ENCODE data around the gene ZNF467. TPM values are rescaled to one million over a fixed set of nuclear protein-coding genes. Genes with fewer than 3 reads are reported as not detected.
A peak's percentile ranks its signal among the peaks of the same experiment; 100 is the strongest.

Gene ZNF467, protein sequence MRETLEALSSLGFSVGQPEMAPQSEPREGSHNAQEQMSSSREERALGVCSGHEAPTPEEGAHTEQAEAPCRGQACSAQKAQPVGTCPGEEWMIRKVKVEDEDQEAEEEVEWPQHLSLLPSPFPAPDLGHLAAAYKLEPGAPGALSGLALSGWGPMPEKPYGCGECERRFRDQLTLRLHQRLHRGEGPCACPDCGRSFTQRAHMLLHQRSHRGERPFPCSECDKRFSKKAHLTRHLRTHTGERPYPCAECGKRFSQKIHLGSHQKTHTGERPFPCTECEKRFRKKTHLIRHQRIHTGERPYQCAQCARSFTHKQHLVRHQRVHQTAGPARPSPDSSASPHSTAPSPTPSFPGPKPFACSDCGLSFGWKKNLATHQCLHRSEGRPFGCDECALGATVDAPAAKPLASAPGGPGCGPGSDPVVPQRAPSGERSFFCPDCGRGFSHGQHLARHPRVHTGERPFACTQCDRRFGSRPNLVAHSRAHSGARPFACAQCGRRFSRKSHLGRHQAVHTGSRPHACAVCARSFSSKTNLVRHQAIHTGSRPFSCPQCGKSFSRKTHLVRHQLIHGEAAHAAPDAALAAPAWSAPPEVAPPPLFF
- total RNA-seq (2014; rRNA removed; shearing (Covaris generic); ENCODE audit: low replicate concordance) = 0.71 TPM in 1 of 2 replicates, not detected in the other

DNA sequence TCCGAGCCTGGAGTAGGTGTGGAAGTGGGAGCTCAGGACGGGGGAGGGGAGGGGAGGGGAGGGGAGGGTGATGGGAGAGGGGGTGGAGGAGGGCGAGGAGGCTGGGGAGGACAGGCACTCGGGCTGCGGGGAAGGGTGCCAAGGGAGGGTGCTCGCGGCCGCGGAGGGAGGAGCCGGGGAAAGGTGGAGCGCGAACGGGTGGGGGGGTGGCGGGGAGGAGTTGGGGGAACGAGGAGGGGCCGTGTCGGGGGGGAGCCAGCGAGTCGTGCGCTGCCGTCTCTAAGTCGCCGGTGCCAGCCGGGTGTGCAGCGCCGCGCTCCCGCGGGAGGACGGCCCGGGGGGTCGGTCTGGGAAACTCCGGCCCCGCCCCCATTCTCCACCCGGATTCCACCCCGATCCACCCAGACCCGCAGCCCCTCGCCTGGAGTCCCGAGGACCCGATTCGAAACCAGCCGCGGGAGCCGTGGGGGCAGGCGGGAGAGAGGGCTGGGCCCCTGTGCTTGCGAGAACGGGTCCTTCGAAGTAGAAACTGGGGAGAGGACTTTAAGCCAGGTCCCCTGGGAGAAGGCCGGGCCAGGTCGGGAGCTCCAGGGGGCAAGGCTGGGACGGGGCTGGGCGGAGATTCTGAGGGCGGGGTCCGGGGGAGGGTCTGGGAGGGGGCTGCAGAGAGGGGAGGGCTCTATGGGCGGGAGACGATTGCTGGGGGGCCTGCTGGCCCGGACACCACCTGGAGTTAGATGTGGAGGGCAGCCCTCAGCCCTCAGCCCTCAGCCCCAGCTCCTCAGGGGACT is at the start of gene ZNF467:
Gene ZNF467 (minus strand): TSS at position 143 of the 791 bp plus-strand sequence. CDS start 2,556 bp downstream, outside the sequence.
- no peak for DNase-seq
- Histone ChIP-seq H3K79me2 (ENCODE audit: low read length) (no peaks in the 10 kb centered on the region), H4K20me1 (ENCODE audit: insufficient read depth, low read depth, low read length) (no peaks in the 10 kb centered on the region), H3K27ac (ENCODE audit: low read length) (no peak within 1 kb of the TSS), H3K9me2 (replicated peaks; ENCODE audit: insufficient read depth, low read length) (no peaks in the 10 kb centered on the region), H2AFZ (ENCODE audit: low read length) (no peak within 1 kb of the TSS), H3K4me3 (ENCODE audit: low read length) (peak within 1 kb of the TSS; percentile 61; the same call in 1 of the 2 replicates), H3K4me1 (ENCODE audit: low read length) (peaks cover 15% of the 10 kb centered on the region), H3K9me3 (ENCODE audit: low read length) (no peaks in the 10 kb centered on the region), H3K4me2 (ENCODE audit: low read depth, low read length, poor library complexity, severe bottlenecking) (peak within 1 kb of the TSS; percentile 80), H3K36me3 (ENCODE audit: insufficient read depth, low read length) (no peaks in the 10 kb centered on the region), H3K27me3 (ENCODE audit: low read length) (no peaks in the 10 kb centered on the region), H3K9ac (ENCODE audit: low read length) (peak within 1 kb of the TSS; percentile 63)

DNA sequence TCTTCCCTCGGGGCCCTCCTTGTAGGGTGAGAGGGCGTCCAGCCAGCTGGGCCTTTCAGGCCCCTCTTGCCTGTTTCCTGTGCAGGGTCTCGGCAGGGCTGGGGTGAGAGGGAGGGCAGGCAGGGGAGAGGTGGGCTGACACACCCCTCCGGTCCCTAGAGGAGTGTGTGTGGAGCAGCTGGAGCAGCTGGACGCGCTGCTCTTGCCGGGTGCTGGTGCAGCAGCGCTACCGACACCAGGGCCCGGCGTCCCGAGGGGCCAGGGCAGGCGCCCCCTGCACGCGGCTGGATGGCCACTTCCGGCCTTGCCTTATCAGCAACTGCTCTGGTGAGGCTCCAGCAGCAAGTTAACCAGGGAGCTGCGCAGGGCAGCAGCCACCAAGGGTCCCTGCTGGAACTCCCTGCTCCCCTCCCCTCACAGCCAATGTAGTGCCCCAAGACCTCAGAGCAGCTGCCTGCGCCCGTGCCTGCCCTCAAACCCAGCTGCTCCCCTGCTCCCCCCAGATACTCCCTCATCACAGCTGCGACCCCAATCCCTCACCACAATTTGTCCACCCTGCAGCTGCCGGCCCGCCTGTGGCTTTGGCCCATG is 49.1 kb upstream of the ZNF467 start:
- Histone ChIP-seq H3K4me3 (ENCODE audit: low read length) (no peak overlapping the region), H4K20me1 (ENCODE audit: insufficient read depth, low read depth, low read length) (0 out of 2 replicates have a peak, but pooled peaks cover 4% of the 10 kb centered on the region), H3K27me3 (ENCODE audit: low read length) (no peaks in the 10 kb centered on the region), H3K9me3 (ENCODE audit: low read length) (no peaks in the 10 kb centered on the region), H3K4me1 (ENCODE audit: low read length) (no peaks in the 10 kb centered on the region), H3K9ac (ENCODE audit: low read length) (no peak overlapping the region), H3K36me3 (ENCODE audit: insufficient read depth, low read length) (no peaks in the 10 kb centered on the region), H3K27ac (ENCODE audit: low read length) (no peak overlapping the region), H2AFZ (ENCODE audit: low read length) (no peak overlapping the region), H3K79me2 (ENCODE audit: low read length) (no peaks in the 10 kb centered on the region), H3K9me2 (replicated peaks; ENCODE audit: insufficient read depth, low read length) (no peaks in the 10 kb centered on the region), H3K4me2 (ENCODE audit: low read depth, low read length, poor library complexity, severe bottlenecking) (no peak overlapping the region)
- DNase-seq = no peak

DNA sequence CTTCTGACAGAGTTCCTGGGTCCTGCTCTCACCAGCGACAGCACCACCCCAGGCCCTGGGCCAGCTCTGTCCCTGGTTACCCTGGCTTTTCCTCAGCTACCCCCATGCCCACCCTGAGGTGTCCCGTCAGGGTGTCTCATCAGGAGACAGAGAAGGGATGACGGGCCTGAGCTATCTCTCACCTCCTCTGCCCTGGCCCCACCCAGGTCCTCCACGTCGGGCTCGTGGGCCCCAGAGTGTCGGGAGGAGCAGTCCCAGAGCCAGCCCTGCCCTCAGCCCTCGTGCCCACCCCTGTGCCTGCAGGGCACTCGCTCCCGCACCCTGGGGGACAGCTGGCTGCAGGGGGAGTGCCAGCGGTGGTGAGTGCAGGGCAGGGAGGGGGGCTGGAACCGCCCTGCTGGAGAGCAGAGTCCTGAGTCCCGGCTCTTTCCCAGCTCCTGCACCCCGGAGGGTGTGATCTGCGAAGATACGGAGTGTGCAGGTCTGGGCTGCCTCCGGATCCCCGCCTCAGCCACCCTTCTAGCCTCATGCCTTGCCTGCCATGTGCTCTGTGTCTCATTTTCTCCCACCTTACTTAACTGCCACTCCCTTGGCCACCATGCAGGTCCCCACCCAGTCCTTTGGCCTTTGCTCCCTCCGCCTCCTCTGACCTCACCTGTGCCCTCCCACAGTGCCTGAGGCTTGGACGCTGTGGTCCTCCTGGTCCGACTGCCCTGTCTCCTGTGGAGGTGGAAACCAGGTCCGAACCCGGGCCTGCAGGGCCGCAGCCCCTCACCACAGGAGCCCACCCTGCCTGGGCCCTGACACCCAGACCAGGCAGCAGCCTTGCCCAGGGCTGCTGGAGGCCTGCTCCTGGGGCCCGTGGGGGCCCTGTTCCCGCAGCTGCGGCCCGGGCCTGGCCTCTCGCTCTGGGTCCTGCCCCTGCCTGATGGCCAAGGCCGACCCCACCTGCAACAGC is 48.1 kb upstream of the ZNF467 start:
- no peak overlapping the region for H3K9ac ChIP-seq (ENCODE audit: low read length)
- no peak overlapping the region for H3K4me2 ChIP-seq (ENCODE audit: low read depth, low read length, poor library complexity, severe bottlenecking)
- H3K27ac ChIP-seq (ENCODE audit: low read length) = no peak overlapping the region
- H4K20me1 ChIP-seq (ENCODE audit: insufficient read depth, low read depth, low read length) = 0 out of 2 replicates have a peak, but pooled peaks cover 4% of the 10 kb centered on the region
- no peaks in the 10 kb centered on the region for H3K79me2 ChIP-seq (ENCODE audit: low read length)
- DNase-seq = no peak
- no peaks in the 10 kb centered on the region for H3K9me2 ChIP-seq (replicated peaks; ENCODE audit: insufficient read depth, low read length)
- H3K9me3 ChIP-seq (ENCODE audit: low read length) = no peaks in the 10 kb centered on the region
- H3K4me1 ChIP-seq (ENCODE audit: low read length) = no peaks in the 10 kb centered on the region
- H3K27me3 ChIP-seq (ENCODE audit: low read length) = no peaks in the 10 kb centered on the region
- no peak overlapping the region for H3K4me3 ChIP-seq (ENCODE audit: low read length)
- H3K36me3 ChIP-seq (ENCODE audit: insufficient read depth, low read length) = no peaks in the 10 kb centered on the region
- H2AFZ ChIP-seq (ENCODE audit: low read length) = no peak overlapping the region

DNA sequence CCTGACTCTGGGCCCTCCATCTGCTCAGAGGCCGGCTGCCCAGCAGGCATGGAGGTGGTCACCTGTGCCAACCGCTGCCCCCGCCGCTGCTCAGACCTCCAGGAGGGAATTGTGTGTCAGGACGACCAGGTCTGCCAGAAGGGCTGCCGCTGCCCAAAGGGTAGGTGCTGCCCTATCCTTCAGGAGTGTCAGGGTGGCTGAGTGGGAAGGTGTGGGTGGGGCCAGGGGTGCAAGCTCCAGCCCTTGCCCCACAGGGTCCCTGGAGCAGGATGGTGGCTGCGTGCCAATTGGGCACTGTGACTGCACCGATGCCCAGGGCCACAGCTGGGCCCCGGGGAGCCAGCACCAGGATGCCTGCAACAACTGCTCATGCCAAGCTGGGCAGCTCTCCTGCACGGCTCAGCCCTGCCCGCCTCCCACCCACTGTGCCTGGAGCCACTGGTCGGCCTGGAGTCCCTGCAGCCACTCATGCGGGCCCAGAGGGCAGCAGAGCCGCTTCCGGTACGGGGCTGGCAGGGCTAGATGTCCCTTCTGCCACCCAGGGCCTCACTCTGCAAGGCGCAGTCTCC is 47.3 kb upstream of the ZNF467 start:
- Histone ChIP-seq H3K4me1 (ENCODE audit: low read length) (no peaks in the 10 kb centered on the region), H3K9ac (ENCODE audit: low read length) (no peak overlapping the region), H3K27me3 (ENCODE audit: low read length) (no peaks in the 10 kb centered on the region), H3K4me2 (ENCODE audit: low read depth, low read length, poor library complexity, severe bottlenecking) (no peak overlapping the region), H3K9me3 (ENCODE audit: low read length) (no peaks in the 10 kb centered on the region), H3K27ac (ENCODE audit: low read length) (no peak overlapping the region), H2AFZ (ENCODE audit: low read length) (no peak overlapping the region), H4K20me1 (ENCODE audit: insufficient read depth, low read depth, low read length) (0 out of 2 replicates have a peak, but pooled peaks cover 4% of the 10 kb centered on the region), H3K36me3 (ENCODE audit: insufficient read depth, low read length) (no peaks in the 10 kb centered on the region), H3K9me2 (replicated peaks; ENCODE audit: insufficient read depth, low read length) (no peaks in the 10 kb centered on the region), H3K4me3 (ENCODE audit: low read length) (no peak overlapping the region), H3K79me2 (ENCODE audit: low read length) (no peaks in the 10 kb centered on the region)
- DNase-seq = no peak

DNA sequence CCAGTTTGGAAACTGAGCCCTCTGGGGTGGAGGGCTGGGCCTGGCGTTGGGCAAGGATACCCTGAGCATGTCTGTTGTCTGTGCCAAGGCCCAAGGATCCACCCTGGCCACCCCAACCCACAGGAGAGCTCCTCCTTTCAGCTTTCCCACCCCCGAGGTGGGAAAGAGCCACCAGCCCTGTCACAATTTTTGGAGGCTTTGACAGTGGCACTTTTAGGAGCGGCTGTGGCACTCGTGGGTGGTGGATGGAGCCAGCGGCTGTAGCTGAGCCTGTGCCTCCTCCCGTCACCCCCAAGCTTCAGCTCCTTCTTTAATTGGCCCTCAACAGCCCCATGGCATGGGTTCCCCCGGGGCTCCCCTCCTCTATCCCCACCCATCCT is 46.6 kb upstream of the ZNF467 start:
- no peaks in the 10 kb centered on the region for H3K27me3 ChIP-seq (ENCODE audit: low read length)
- H3K27ac ChIP-seq (ENCODE audit: low read length) = no peak overlapping the region
- H3K9me2 ChIP-seq (replicated peaks; ENCODE audit: insufficient read depth, low read length) = no peaks in the 10 kb centered on the region
- no peak for DNase-seq
- H3K9me3 ChIP-seq (ENCODE audit: low read length) = no peaks in the 10 kb centered on the region
- H3K79me2 ChIP-seq (ENCODE audit: low read length) = no peaks in the 10 kb centered on the region
- no peak overlapping the region for H3K4me2 ChIP-seq (ENCODE audit: low read depth, low read length, poor library complexity, severe bottlenecking)
- H3K9ac ChIP-seq (ENCODE audit: low read length) = no peak overlapping the region
- H3K36me3 ChIP-seq (ENCODE audit: insufficient read depth, low read length) = no peaks in the 10 kb centered on the region
- no peak overlapping the region for H3K4me3 ChIP-seq (ENCODE audit: low read length)
- H2AFZ ChIP-seq (ENCODE audit: low read length) = no peak overlapping the region
- no peaks in the 10 kb centered on the region for H3K4me1 ChIP-seq (ENCODE audit: low read length)
- 0 out of 2 replicates have a peak, but pooled peaks cover 4% of the 10 kb centered on the region for H4K20me1 ChIP-seq (ENCODE audit: insufficient read depth, low read depth, low read length)

DNA sequence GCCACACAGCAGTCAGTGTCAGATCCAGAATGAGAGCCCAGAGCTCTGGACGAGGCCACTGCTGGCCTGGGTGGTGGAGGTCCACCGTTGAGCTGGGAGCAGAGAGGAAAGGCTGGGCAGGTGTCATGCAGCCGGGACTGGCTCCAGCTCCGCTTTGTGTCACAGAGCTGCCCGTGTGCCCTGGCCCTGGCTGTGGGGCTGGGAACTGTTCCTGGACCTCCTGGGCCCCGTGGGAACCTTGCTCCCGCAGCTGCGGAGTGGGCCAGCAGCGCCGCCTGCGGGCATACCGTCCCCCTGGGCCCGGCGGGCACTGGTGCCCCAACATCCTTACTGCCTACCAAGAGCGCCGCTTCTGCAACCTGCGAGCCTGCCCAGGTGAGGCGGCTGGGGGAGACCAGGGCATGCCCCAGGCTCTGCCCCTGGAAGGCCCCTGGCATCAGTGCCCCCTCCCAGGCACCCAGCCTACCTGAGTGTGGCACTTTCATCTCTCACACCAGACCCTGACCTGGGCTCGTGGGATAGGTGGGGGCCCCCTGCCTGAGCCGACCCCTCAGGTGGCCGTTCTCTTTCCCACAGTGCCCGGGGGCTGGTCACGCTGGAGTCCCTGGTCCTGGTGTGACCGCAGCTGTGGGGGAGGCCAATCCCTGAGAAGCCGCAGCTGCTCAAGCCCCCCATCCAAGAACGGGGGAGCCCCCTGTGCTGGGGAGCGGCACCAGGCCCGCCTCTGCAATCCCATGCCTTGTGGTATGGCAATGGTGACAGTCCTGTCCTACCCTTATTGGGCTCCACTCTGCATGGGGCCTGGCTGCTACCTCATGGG is 46.0 kb upstream of the ZNF467 start:
- Histone ChIP-seq H3K27ac (ENCODE audit: low read length) (no peak overlapping the region), H4K20me1 (ENCODE audit: insufficient read depth, low read depth, low read length) (0 out of 2 replicates have a peak, but pooled peaks cover 4% of the 10 kb centered on the region), H3K79me2 (ENCODE audit: low read length) (no peaks in the 10 kb centered on the region), H3K9me3 (ENCODE audit: low read length) (no peaks in the 10 kb centered on the region), H2AFZ (ENCODE audit: low read length) (no peak overlapping the region), H3K4me3 (ENCODE audit: low read length) (no peak overlapping the region), H3K4me2 (ENCODE audit: low read depth, low read length, poor library complexity, severe bottlenecking) (no peak overlapping the region), H3K9me2 (replicated peaks; ENCODE audit: insufficient read depth, low read length) (no peaks in the 10 kb centered on the region), H3K4me1 (ENCODE audit: low read length) (no peaks in the 10 kb centered on the region), H3K36me3 (ENCODE audit: insufficient read depth, low read length) (no peaks in the 10 kb centered on the region), H3K27me3 (ENCODE audit: low read length) (no peaks in the 10 kb centered on the region), H3K9ac (ENCODE audit: low read length) (no peak overlapping the region)
- no peak for DNase-seq

DNA sequence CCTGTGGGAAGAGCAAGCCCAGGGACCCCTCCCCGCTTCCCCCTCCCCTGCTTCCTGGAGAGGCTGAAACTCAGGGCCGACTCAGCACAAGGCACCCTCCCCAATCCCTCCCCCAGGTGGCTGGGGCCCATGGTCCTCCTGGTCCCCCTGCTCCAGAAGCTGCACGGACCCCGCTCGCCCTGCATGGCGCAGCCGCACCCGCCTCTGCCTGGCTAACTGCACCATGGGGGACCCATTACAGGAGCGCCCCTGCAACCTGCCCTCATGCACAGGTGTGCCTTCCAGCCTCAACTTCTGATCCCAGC is 45.1 kb upstream of the ZNF467 start:
- Histone ChIP-seq H4K20me1 (ENCODE audit: insufficient read depth, low read depth, low read length) (0 out of 2 replicates have a peak, but pooled peaks cover 4% of the 10 kb centered on the region), H3K9me3 (ENCODE audit: low read length) (no peaks in the 10 kb centered on the region), H3K9me2 (replicated peaks; ENCODE audit: insufficient read depth, low read length) (no peaks in the 10 kb centered on the region), H2AFZ (ENCODE audit: low read length) (no peak overlapping the region), H3K4me1 (ENCODE audit: low read length) (no peaks in the 10 kb centered on the region), H3K4me2 (ENCODE audit: low read depth, low read length, poor library complexity, severe bottlenecking) (no peak overlapping the region), H3K36me3 (ENCODE audit: insufficient read depth, low read length) (no peaks in the 10 kb centered on the region), H3K4me3 (ENCODE audit: low read length) (no peak overlapping the region), H3K27me3 (ENCODE audit: low read length) (no peaks in the 10 kb centered on the region), H3K27ac (ENCODE audit: low read length) (no peak overlapping the region), H3K79me2 (ENCODE audit: low read length) (no peaks in the 10 kb centered on the region), H3K9ac (ENCODE audit: low read length) (no peak overlapping the region)
- DNase-seq = no peak
